Fibroblast of the conjunctiva (primary cell): ENCODE data around the gene ENAM.
"Not testable (repeated sequence)": the region's sequence is repeated elsewhere in the genome, so short reads cannot be mapped to it uniquely, and the experiment has no call there.

Experiments used
- DNase-seq: peaks from one replicate; pipeline ENCODE4 v3.0.0-alpha.2; 2010; ENCODE audit warnings: low read depth

Gene ENAM

GRCh38 chr4:70624226-70624793, 4.2 kb upstream of the ENAM start:
- DNase-seq, result no peak

GRCh38 chr4:70627620-70628019, 924 bp upstream of the ENAM start:
- DNase-seq, result no peak

- DNase-seq, result no peak
Observed at GRCh38 chr4:70629469-70630090, 1.0 kb downstream of the ENAM start.

- DNase-seq, result no peak
Observed at GRCh38 chr4:70630162-70630561, 1.6 kb downstream of the ENAM start.

GRCh38 chr4:70632028-70632427, 3.5 kb downstream of the ENAM start:
- no peak for DNase-seq

- no peak for DNase-seq
Observed at GRCh38 chr4:70634482-70634881, 5.9 kb downstream of the ENAM start.

- DNase-seq, result no peak
Observed at GRCh38 chr4:70637239-70637913, 8.8 kb downstream of the ENAM start.

GRCh38 chr4:70640192-70640591, 11.6 kb downstream of the ENAM start:
- DNase-seq, result no peak

- DNase-seq, result not testable (repeated sequence)
Observed at GRCh38 chr4:70650741-70651140, 22.2 kb downstream of the ENAM start.

GRCh38 chr4:70651864-70652506, 23.4 kb downstream of the ENAM start:
- DNase-seq, result no peak

- no peak for DNase-seq
Observed at GRCh38 chr4:70654605-70655011, 26.1 kb downstream of the ENAM start.

- DNase-seq, result no peak
Observed at GRCh38 chr4:70657326-70657725, 28.8 kb downstream of the ENAM start.

GRCh38 chr4:70658418-70658817, 29.9 kb downstream of the ENAM start:
- no peak for DNase-seq

- DNase-seq, result no peak
Observed at GRCh38 chr4:70660106-70660505, 31.6 kb downstream of the ENAM start.

- DNase-seq, result not testable (repeated sequence)
Observed at GRCh38 chr4:70661309-70661922, 32.9 kb downstream of the ENAM start.

GRCh38 chr4:70666369-70666768, 37.8 kb downstream of the ENAM start, which contains the start of gene JCHAIN:
Gene JCHAIN, minus strand, starts transcription at chr4:70666508. Its CDS starts 18 bp downstream, at chr4:70666490.
- DNase-seq, result no peak

GRCh38 chr4:70667740-70668535, 39.4 kb downstream of the ENAM start:
- no peak for DNase-seq

GRCh38 chr4:70670332-70671014, 41.9 kb downstream of the ENAM start:
- no peak for DNase-seq

GRCh38 chr4:70671091-70671490, 42.5 kb downstream of the ENAM start:
- no peak for DNase-seq

- no peak for DNase-seq
Observed at GRCh38 chr4:70674191-70674590, 45.6 kb downstream of the ENAM start.

- DNase-seq, result no peak
Observed at GRCh38 chr4:70674731-70675130, 46.2 kb downstream of the ENAM start.
